PC-3 (cell line): ENCODE measurements around the gene SEMA6B. TPM values are rescaled to one million over a fixed set of nuclear protein-coding genes. Genes with fewer than 3 reads are reported as not detected.

Source experiments
- ATAC-seq: fragments of 200-7000 bp; cut with Tn5 transposase; 2 replicates; pipeline ENCODE4 v1.9.1; 2020; ENCODE audit warnings: mild to moderate bottlenecking, moderate library complexity
- BruUV-seq: library from RNA; stranded (reverse); fragments of 400-500 nt; replicated peaks from 2 replicates; lab custom pipeline; 2021; lab: Mats Ljungman, UMichigan
- CTCF ChIA-PET: fragments of 300-600 bp; sonication (Branson Sonifier 250); formaldehyde crosslinking; loops from one replicate; lab custom pipeline; 2022; ENCODE audit warnings: antibody characterized with exemption; lab: Charles Lee
- POLR2A ChIA-PET: fragments of 300-600 bp; sonication (Branson Sonifier 250); formaldehyde crosslinking; loops from one replicate; lab custom pipeline; 2022; ENCODE audit warnings: antibody characterized with exemption; ENCODE audit not compliant: unreplicated experiment; lab: Charles Lee
- DNase-seq: peaks from one replicate; pipeline ENCODE4 v3.0.0-alpha.2; 2015
- H2AFZ ChIP-seq: fragments of 300-600 bp; sonication (generic); 2 replicates; pipeline ENCODE4 v1.6.0; 2016; ENCODE audit warnings: antibody characterized with exemption, low read length
- H3F3A ChIP-seq: fragments of 300-600 bp; sonication (generic); one replicate; pipeline ENCODE4 v1.6.0; 2017; ENCODE audit warnings: antibody characterized with exemption, low read length, control low read depth, mild to moderate bottlenecking; ENCODE audit not compliant: unreplicated experiment
- H3K27ac ChIP-seq: fragments of 300-600 bp; sonication (generic); 2 replicates; pipeline ENCODE4 v1.5.1; 2016; ENCODE audit warnings: mild to moderate bottlenecking, low read length
- H3K27me3 ChIP-seq: fragments of 300-600 bp; sonication (generic); 2 replicates; pipeline ENCODE4 v1.6.1; 2016; ENCODE audit warnings: low read length, mixed read lengths
- H3K36me3 ChIP-seq: fragments of 300-600 bp; sonication (generic); 2 replicates; pipeline ENCODE4 v1.6.1; 2016; ENCODE audit warnings: low read depth, mixed run types, low read length, mixed read lengths
- H3K4me1 ChIP-seq: fragments of 300-600 bp; sonication (generic); 2 replicates; pipeline ENCODE4 v1.5.1; 2016; ENCODE audit warnings: low read length; ENCODE audit not compliant: insufficient read depth
- H3K4me2 ChIP-seq: fragments of 300-600 bp; sonication (generic); 2 replicates; pipeline ENCODE4 v1.6.0; 2016; ENCODE audit warnings: low read length
- H3K4me3 ChIP-seq: fragments of 300-600 bp; sonication (generic); 2 replicates; pipeline ENCODE4 v1.5.1; 2016; ENCODE audit warnings: mild to moderate bottlenecking, low read length, mixed read lengths
- H3K79me2 ChIP-seq: fragments of 300-600 bp; sonication (generic); 2 replicates; pipeline ENCODE4 v1.6.1; 2017; ENCODE audit warnings: low read length, mixed read lengths
- H3K9ac ChIP-seq: fragments of 300-600 bp; sonication (generic); 2 replicates; pipeline ENCODE4 v1.6.0; 2016; ENCODE audit warnings: mild to moderate bottlenecking, low read length
- H3K9me2 ChIP-seq: fragments of 300-600 bp; sonication (generic); replicated peaks from 2 replicates; pipeline ENCODE4 v1.6.1; 2016; ENCODE audit warnings: mixed run types, low read length, mixed read lengths
- H3K9me3 ChIP-seq: fragments of 300-600 bp; sonication (generic); 2 replicates; pipeline ENCODE4 v1.6.1; 2016; ENCODE audit warnings: low read length, mixed read lengths
- H4K20me1 ChIP-seq: fragments of 300-600 bp; sonication (generic); 2 replicates; pipeline ENCODE4 v1.6.1; 2016; ENCODE audit warnings: low read length, mixed read lengths
- CTCF ChIP-seq: fragments of 300-600 bp; sonication (generic); conservative IDR thresholded peaks from 2 replicates; pipeline ENCODE4 v1.5.1; 2017; ENCODE audit warnings: antibody characterized with exemption, low read depth, mild to moderate bottlenecking, low read length
- EZH2 ChIP-seq: fragments of 300-600 bp; sonication (generic); IDR thresholded peaks from one replicate; pipeline ENCODE4 v1.6.1; 2017; ENCODE audit warnings: antibody characterized with exemption, mild to moderate bottlenecking, low read length; ENCODE audit not compliant: unreplicated experiment
- EZH2phosphoT487 ChIP-seq: fragments of 300-600 bp; sonication (generic); IDR thresholded peaks from 2 replicates; pipeline ENCODE4 v1.6.1; 2018; ENCODE audit warnings: mild to moderate bottlenecking, antibody characterized with exemption, low read length, borderline replicate concordance
- intact Hi-C: fragments of 100-400 bp; cut with micrococcal nuclease; formaldehyde crosslinking; loops from 2 replicates; pipeline ENCODE4 v1.9.0; 2023
- total RNA-seq: library from RNA; depleted of rRNA; stranded (reverse); fragments of >200 nt; gene quantifications from 2 replicates; pipeline ENCODE4 v1.2.3, GENCODE V29; 2014

SEMA6B gene
- total RNA-seq, 1 experiment from 2014 or later, result 9.0 TPM

DNA sequence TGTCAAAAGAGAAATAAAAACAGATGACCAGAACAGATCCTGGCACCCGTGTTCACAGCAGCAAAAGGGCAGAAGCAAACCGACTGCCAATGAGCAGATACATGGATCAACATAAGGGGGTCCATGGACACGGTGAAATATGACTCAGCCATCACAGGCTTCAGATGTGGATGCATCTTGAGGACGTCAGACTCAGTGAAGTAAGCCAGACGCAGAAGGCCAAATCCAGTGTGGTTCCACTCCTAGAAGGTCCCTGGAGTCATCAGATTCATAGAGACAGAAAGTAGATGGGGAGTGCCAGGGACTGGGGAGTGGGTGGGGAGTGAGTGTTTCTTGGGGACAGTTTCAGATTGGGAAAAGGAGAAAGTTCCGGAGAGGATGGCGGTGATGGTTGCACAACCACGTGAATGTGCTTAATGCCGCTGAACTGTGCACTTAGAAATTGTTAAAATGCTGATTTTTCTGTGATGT lies 28.8 kb upstream of the SEMA6B start:
- intact Hi-C loops, result no loop called here
- ATAC-seq, result no peak

DNA sequence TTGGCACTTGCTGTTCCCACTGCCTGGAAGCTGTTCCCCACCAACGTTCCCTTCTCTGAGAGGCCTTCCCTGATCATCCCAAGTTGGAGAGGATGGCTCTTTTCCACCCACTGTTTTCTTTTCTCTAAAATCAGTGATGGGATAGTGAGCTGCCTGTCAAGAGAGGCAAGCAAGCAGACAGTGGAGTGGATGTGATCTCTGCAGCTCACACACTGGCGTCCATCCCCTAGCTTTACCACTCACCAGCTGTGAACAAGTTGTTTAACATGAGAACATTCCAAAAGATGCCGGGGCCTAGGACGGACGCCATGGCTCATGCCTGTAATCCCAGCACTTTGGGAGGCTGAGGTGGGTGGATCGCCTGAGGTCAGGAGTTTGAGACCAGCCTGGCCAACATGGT lies 28.0 kb upstream of the SEMA6B start:
- Histone ChIP-seq H3K4me3 (no peak overlapping the region), H3K79me2 (no peaks in the 10 kb centered on the region), H2AFZ (no peak overlapping the region), H4K20me1 (no peaks in the 10 kb centered on the region), H3K9me3 (no peaks in the 10 kb centered on the region), H3K4me1 (peaks cover 10% of the 10 kb centered on the region), H3K36me3 (no peaks in the 10 kb centered on the region), H3K4me2 (no peak overlapping the region), H3F3A (no peaks in the 10 kb centered on the region), H3K27me3 (no peaks in the 10 kb centered on the region), H3K9ac (no peak overlapping the region), H3K9me2 (no peaks in the 10 kb centered on the region), H3K27ac (no peak overlapping the region)
- no peak for TF ChIP-seq EZH2
- no peak for TF ChIP-seq CTCF
- TF ChIP-seq EZH2phosphoT487, result no peak
- ATAC-seq, result no peak
- ChIA-PET CTCF (no interaction called here), POLR2A (no interaction called here)
- intact Hi-C loops, result no loop called here
- BruUV-seq, result no TSS peak
- no peak for DNase-seq

More for the DNA sequence above, 28.8 kb upstream of the SEMA6B start:
- no TSS peak for BruUV-seq
- CTCF ChIA-PET, result no interaction called here
- Histone ChIP-seq H3K27ac (no peak overlapping the region), H3F3A (no peaks in the 10 kb centered on the region), H2AFZ (no peak overlapping the region), H3K79me2 (no peaks in the 10 kb centered on the region), H3K4me3 (no peak overlapping the region), H4K20me1 (no peaks in the 10 kb centered on the region), H3K27me3 (no peaks in the 10 kb centered on the region), H3K9ac (no peak overlapping the region), H3K4me1 (peaks cover 7% of the 10 kb centered on the region), H3K4me2 (no peak overlapping the region), H3K36me3 (no peaks in the 10 kb centered on the region), H3K9me2 (no peaks in the 10 kb centered on the region), H3K9me3 (no peaks in the 10 kb centered on the region)
- POLR2A ChIA-PET, result no interaction called here
- DNase-seq, result no peak
- TF ChIP-seq CTCF, result no peak

DNA sequence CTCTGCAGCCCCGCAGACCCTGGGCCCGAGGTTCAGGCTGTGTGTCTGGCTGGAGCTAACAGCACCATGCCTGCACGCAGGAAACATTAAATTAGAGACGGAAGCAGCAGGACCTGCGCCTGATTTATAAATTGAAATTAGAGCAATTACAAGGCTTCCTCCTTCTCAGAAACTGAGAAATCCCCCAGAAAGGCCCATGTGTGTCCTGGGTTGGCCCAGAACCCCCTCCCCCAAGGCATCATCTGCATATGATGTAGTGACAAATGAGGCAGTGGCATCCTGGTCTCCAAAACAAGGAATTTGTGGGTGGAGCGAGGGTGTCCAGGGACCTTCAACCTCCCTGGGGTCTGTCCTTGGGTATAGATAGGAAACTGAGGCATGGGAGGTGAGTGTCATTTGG lies 27.2 kb upstream of the SEMA6B start:
- intact Hi-C loops, result no loop called here
- Histone ChIP-seq H4K20me1 (no peaks in the 10 kb centered on the region), H3K79me2 (no peaks in the 10 kb centered on the region), H3K36me3 (no peaks in the 10 kb centered on the region), H2AFZ (no peak overlapping the region), H3K27me3 (no peaks in the 10 kb centered on the region), H3K9ac (no peak overlapping the region), H3K4me1 (peaks cover 10% of the 10 kb centered on the region), H3K27ac (no peak overlapping the region), H3K9me3 (no peaks in the 10 kb centered on the region), H3F3A (no peaks in the 10 kb centered on the region), H3K9me2 (no peaks in the 10 kb centered on the region), H3K4me2 (no peak overlapping the region), H3K4me3 (no peak overlapping the region)
- ATAC-seq (no peak), DNase-seq (no peak)
- ChIA-PET CTCF (no interaction called here), POLR2A (no interaction called here)
- TF ChIP-seq EZH2, result no peak
- TF ChIP-seq CTCF, result no peak
- no peak for TF ChIP-seq EZH2phosphoT487
- no TSS peak for BruUV-seq
